Measurements from ENCODE around the gene BBS2.

DNA sequence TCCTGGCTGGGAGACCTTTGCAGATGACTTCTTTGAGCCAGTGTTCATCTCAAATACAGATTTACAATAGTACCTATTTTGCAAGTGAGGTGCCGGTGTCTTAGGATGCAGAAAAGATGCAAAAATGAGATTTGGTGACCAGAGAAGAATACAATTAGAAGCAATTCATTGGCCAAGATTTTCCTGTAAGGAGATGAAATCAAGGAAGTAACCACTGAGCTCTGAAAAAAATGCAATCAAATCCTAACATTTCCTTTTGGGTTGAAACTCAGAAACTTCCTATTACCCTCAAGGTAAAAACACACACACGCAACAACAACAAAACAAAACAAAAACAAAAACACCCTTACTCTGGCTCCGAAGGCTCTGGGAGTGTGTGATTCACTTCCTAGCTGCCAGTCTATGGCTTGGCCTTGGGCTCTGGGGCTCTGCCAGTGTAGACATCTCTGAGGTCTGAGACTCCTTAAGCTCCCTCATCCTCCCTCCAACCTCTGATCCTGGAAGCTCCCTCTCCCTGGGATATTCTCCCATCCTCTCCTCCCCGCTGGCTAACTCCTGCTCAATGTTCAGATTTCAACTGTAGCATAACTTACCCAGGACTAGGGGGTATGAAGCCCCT, 28.2 kb upstream of the BBS2 start:
- TF ChIP-seq POLR2A (IDR thresholded peaks at IDR 0.05) = no peak
- TF ChIP-seq, protein P1, sequence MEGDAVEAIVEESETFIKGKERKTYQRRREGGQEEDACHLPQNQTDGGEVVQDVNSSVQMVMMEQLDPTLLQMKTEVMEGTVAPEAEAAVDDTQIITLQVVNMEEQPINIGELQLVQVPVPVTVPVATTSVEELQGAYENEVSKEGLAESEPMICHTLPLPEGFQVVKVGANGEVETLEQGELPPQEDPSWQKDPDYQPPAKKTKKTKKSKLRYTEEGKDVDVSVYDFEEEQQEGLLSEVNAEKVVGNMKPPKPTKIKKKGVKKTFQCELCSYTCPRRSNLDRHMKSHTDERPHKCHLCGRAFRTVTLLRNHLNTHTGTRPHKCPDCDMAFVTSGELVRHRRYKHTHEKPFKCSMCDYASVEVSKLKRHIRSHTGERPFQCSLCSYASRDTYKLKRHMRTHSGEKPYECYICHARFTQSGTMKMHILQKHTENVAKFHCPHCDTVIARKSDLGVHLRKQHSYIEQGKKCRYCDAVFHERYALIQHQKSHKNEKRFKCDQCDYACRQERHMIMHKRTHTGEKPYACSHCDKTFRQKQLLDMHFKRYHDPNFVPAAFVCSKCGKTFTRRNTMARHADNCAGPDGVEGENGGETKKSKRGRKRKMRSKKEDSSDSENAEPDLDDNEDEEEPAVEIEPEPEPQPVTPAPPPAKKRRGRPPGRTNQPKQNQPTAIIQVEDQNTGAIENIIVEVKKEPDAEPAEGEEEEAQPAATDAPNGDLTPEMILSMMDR (IDR thresholded peaks at IDR 0.05) = no peak
